ENCODE measurements around the gene DNAJB1.
A peak's percentile ranks its signal among the peaks of the same experiment; 100 is the strongest.

The DNAJB1 gene

DNA sequence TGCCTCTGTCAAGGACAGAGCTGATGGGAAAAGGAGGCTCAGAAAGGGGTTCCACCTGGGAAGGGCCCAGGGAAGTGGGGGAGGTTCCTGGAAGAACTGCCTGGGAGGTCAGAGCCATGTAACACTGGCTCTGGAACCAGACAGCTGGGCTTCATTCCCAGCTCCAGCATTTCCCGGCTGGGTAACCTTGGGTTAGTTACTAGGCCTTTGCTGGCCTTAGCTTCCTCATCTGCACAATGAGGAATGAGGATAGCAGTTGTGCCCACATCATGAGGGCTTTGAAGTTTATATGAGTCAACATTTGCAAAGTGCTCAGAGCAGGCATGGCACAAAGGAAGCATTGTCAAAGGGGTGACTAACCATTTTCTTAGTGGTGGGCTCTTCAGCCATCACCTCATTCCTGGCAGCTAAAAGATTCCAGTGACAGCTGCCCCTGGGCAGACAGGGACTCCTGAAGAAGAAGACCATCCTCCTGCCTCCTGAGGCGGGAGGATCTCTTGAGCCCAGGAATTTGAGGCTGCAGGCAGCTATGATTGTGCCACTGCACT is 1.7 kb upstream of the DNAJB1 start:
- no peaks in the 10 kb centered on the region for H3K9me3 Mint-ChIP-seq

DNA sequence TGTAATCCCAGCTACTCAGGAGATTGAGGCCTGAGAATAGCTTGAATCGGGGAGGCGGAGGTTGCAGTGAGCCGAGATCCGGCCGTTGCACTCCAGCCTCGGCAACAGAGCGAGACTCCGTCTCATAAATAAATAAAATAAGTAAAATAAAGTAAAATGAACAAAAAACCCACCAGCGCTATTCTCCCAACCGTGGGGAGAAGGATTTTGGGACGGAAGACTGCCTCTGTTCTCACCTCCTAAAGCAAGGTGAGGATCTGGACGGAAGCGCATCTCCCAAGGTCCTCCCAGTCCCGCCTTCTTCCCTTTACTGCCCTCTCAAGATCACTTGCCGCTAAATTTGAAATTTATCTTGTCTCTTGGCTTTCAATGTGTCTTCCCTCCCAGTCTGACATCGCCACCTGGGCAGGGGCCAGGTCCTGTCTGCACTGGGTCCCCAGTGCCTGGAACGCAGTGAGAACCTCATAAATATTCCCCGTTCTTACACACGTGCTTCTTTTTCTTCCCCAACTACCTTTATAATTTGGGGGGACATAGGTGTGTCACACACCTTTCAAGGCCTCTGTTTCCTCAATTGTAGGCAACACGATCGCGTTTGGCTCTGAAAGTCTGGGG is 1.2 kb upstream of the DNAJB1 start:
- Mint-ChIP-seq H3K27me3 (ENCODE audit: low read depth) (no peaks in the 10 kb centered on the region), H3K4me1 (ENCODE audit: low read depth) (peaks cover 64% of the 10 kb centered on the region), H3K36me3 (ENCODE audit: low read depth) (peaks cover 35% of the 10 kb centered on the region), H3K4me3 (peak overlapping the region; percentile 88), H3K9me3 (no peaks in the 10 kb centered on the region), H3K27ac (peak overlapping the region; percentile 78)
- no peak for DNase-seq (ENCODE audit: low spot score)

More for the DNA sequence above, 1.7 kb upstream of the DNAJB1 start:
- peaks cover 60% of the 10 kb centered on the region for H3K4me1 Mint-ChIP-seq (ENCODE audit: low read depth)
- H3K27ac Mint-ChIP-seq = peak overlapping the region; percentile 78
- peak overlapping the region; percentile 88 for H3K4me3 Mint-ChIP-seq
- H3K36me3 Mint-ChIP-seq (ENCODE audit: low read depth) = peaks cover 29% of the 10 kb centered on the region
- DNase-seq (ENCODE audit: low spot score) = no peak
- no peaks in the 10 kb centered on the region for H3K27me3 Mint-ChIP-seq (ENCODE audit: low read depth)

DNA sequence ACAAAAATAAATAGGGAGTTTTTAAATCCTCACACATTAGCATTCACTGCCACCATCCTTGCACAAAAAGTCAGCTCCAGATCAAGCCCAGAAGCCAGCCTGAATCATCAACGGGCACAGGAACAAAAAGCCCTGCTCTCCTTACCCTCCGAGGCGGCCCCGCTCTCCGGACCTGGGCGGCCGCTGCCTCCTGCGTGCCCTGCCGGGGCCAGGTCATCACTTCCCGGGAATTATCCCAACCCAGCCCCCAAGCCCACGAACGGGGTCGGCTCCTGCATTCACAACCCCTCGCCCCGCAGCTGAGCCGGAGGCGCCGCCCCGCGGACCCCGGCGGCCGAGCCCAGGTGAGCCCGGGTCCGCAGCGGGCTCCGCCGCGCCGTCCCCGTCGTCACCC is 754 bp downstream of the DNAJB1 start:
- peak overlapping the region; percentile 96 for H3K4me3 Mint-ChIP-seq
- no peaks in the 10 kb centered on the region for H3K27me3 Mint-ChIP-seq (ENCODE audit: low read depth)
- no peak for DNase-seq (ENCODE audit: low spot score)
- peaks cover 56% of the 10 kb centered on the region for H3K4me1 Mint-ChIP-seq (ENCODE audit: low read depth)
- peak overlapping the region; percentile 92 for H3K27ac Mint-ChIP-seq
- no peaks in the 10 kb centered on the region for H3K9me3 Mint-ChIP-seq
- H3K36me3 Mint-ChIP-seq (ENCODE audit: low read depth) = peaks cover 41% of the 10 kb centered on the region

DNA sequence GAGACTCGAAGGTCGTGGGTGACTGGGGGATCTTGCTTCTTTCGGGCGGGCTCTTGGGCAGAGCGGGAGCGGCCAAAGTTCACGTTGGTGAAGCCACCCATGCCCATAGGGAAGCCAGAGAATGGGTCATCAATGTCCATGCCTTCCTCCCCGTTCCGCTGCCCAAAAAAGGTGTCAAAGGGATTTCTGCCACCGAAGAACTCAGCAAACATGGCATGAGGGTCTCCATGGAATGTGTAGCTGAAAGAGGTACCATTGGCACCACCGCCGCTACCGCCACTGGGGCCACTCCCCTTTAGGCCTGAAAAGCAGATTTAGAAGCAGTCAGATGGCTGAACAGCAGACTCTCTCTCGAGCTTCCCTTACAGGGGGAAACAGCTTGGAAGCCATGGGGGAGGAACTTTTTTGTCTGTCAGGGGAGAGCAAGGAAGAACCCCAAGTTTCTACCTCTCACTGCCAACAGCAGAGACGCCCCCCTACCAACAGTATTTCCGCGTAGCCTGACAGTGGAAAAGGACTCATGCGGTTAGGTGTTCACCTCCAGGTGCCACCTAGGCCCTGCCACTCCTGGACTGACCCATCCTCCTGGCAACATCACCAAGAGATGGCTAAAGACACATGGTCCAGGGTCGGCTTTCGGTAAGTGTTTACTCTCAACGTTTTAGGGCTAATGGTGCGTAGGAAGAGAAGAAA is 1.3 kb downstream of the DNAJB1 start:
- peaks cover 50% of the 10 kb centered on the region for H3K4me1 Mint-ChIP-seq (ENCODE audit: low read depth)
- H3K27ac Mint-ChIP-seq = peak overlapping the region; percentile 92
- DNase-seq (ENCODE audit: low spot score) = no peak
- peaks cover 41% of the 10 kb centered on the region for H3K36me3 Mint-ChIP-seq (ENCODE audit: low read depth)
- peak overlapping the region; percentile 96 for H3K4me3 Mint-ChIP-seq
- H3K27me3 Mint-ChIP-seq (ENCODE audit: low read depth) = no peaks in the 10 kb centered on the region
- no peaks in the 10 kb centered on the region for H3K9me3 Mint-ChIP-seq

DNA sequence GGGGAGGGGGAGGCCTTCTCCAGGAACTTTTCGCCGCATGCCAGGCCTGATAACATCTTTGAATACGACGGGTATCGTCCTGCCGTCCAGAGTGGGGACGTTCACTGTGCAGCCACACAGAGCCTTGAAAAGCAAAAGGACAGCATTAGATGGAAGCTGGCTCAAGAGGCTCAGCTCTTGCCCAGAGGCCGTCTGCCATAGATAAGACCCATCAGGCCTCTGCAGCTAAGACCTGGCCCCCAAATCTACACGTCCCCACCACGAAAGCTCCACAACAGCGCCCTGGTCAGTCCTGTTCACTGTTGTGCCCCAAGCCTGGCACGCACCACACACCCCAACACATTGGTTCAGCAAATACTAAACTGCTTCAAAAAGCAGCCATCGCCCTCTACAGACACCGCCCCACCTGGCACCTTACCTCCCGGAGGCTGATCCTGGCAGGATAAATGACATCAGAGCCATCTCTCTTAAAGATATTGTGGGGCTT is 2.1 kb downstream of the DNAJB1 start:
- peak overlapping the region; percentile 96 for H3K4me3 Mint-ChIP-seq
- no peaks in the 10 kb centered on the region for H3K27me3 Mint-ChIP-seq (ENCODE audit: low read depth)
- H3K27ac Mint-ChIP-seq = peak overlapping the region; percentile 92
- peaks cover 41% of the 10 kb centered on the region for H3K36me3 Mint-ChIP-seq (ENCODE audit: low read depth)
- H3K4me1 Mint-ChIP-seq (ENCODE audit: low read depth) = peaks cover 47% of the 10 kb centered on the region
- H3K9me3 Mint-ChIP-seq = no peaks in the 10 kb centered on the region
- DNase-seq (ENCODE audit: low spot score) = no peak

GRCh38 chr19:14515501-14516047 is 2.6 kb downstream of the DNAJB1 start:
- DNase-seq (ENCODE audit: low spot score) = no peak
- Mint-ChIP-seq H3K4me3 (peak overlapping the region; percentile 96), H3K9me3 (no peaks in the 10 kb centered on the region), H3K36me3 (ENCODE audit: low read depth) (peaks cover 41% of the 10 kb centered on the region), H3K27me3 (ENCODE audit: low read depth) (no peaks in the 10 kb centered on the region), H3K27ac (peak overlapping the region; percentile 13), H3K4me1 (ENCODE audit: low read depth) (peaks cover 49% of the 10 kb centered on the region)

DNA sequence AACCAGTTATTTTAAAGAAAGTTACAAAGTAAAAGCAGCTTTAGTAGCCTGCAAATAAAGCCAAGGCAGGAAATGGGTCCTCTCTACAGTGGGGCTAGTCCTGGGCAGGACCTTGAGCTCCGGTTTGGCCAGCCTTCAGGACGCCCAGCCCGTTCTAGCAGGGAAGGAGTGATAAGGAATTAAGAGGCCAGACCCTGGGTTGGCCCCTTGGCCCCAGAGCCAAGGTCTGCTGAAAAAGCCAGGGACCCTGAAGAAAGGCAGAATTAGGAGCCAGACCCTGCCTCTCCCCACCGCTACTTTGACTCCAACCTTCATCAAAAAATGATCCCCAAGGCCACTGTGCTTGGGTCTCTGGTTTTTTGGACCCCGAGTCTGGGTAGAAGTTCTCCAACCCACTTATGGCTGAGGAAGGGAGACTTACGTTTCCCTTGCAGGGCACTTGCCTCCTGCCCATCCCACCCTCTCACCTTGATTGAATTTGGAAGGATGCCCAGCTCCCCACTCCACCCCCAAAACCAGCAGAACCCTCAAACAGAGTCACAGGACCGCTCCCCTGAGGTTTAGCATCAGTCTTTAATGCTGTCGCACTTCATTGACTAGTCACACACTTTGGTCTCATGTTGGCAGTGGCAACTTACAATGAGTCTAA is 3.9 kb downstream of the DNAJB1 start:
- peaks cover 39% of the 10 kb centered on the region for H3K36me3 Mint-ChIP-seq (ENCODE audit: low read depth)
- H3K9me3 Mint-ChIP-seq = no peaks in the 10 kb centered on the region
- DNase-seq (ENCODE audit: low spot score) = no peak
- H3K27me3 Mint-ChIP-seq (ENCODE audit: low read depth) = no peaks in the 10 kb centered on the region
- H3K27ac Mint-ChIP-seq = peak overlapping the region; percentile 19
- H3K4me3 Mint-ChIP-seq = peak overlapping the region; percentile 96
- H3K4me1 Mint-ChIP-seq (ENCODE audit: low read depth) = peaks cover 45% of the 10 kb centered on the region

DNA sequence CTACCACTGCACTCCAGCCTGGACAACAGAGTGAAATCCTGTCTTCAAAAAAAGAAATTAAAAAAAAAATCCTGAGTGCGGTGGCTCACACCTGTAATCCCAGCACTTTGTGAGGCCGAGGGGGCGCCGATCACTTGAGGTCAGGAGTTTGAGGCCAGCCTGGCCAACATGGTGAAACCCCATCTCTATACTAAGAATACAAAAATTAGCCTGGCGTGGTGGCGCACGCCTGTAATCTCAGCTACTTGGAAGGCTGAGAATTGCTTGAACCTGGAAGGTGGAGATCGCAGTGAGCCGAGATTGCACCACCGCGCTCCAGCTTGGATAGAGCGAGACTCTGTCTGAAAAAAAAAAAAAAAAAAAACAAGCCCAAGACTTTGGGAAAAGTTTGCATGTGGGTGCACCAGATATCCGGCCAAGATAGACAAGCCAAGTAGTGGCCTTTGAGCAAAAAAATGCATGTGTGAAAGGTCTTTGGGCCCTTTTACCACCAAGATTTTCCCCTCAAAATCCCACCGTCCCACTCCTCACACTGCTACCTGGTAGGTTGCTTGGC is 5.7 kb downstream of the DNAJB1 start:
- H3K36me3 Mint-ChIP-seq (ENCODE audit: low read depth) = peaks cover 36% of the 10 kb centered on the region
- peaks cover 48% of the 10 kb centered on the region for H3K4me1 Mint-ChIP-seq (ENCODE audit: low read depth)
- no peak overlapping the region for H3K4me3 Mint-ChIP-seq
- H3K9me3 Mint-ChIP-seq = no peaks in the 10 kb centered on the region
- DNase-seq (ENCODE audit: low spot score) = no peak
- no peaks in the 10 kb centered on the region for H3K27me3 Mint-ChIP-seq (ENCODE audit: low read depth)
- no peak overlapping the region for H3K27ac Mint-ChIP-seq

GRCh38 chr19:14511229-14511593 is 7.0 kb downstream of the DNAJB1 start:
- Mint-ChIP-seq H3K27ac (no peak overlapping the region), H3K9me3 (no peaks in the 10 kb centered on the region), H3K4me3 (no peak overlapping the region), H3K4me1 (ENCODE audit: low read depth) (peaks cover 50% of the 10 kb centered on the region), H3K36me3 (ENCODE audit: low read depth) (peaks cover 24% of the 10 kb centered on the region), H3K27me3 (ENCODE audit: low read depth) (no peaks in the 10 kb centered on the region)
- DNase-seq (ENCODE audit: low spot score) = no peak

- peaks cover 48% of the 10 kb centered on the region for H3K4me1 Mint-ChIP-seq (ENCODE audit: low read depth)
- H3K27ac Mint-ChIP-seq = no peak overlapping the region
Observed at GRCh38 chr19:14510311-14511228, 7.6 kb downstream of the DNAJB1 start.

DNA sequence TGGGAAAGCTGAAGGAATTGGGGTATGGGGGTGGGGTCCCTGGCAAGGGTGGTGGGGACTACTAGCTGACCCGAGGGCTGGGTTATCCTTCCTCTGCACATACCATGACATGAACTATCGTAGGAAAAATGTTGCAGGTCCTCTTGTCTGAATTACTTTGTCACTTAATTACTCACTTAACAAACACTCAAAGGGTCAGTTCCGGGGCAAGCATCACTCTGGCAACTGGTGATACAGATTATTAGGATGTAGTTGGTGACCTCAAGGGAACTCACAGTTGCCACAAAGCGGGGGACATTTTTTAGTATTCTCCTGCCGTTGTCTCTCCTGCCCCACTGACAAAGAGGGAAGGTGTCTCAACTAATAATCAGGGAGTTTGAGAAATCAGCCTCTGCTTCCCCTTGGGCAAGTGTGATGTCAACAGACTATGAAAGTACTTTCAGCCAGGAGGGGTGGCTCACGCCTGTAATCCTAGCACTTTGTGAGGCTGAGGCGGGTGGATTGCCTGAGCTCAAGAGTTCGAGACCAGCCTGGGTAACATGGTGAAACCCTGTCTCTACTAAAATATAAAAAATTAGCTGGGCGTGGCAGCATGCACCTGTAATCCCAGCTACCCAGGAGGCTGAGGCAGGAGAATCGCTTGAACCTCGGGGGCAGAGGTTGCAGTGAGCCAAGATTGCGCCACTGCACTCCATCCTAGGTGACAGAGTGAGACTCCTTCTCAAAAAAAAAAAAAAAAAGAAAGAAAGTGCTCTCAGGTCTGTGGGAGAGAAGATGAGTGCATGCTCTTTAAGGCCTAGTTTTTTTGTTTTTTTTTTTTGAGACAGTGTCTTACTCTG is 10.3 kb downstream of the DNAJB1 start:
- DNase-seq (ENCODE audit: low spot score) = no peak
- Mint-ChIP-seq H3K9me3 (no peaks in the 10 kb centered on the region), H3K27ac (peak overlapping the region; percentile 90), H3K27me3 (ENCODE audit: low read depth) (peaks cover 4% of the 10 kb centered on the region), H3K36me3 (ENCODE audit: low read depth) (no peaks in the 10 kb centered on the region), H3K4me3 (peak overlapping the region; percentile 61), H3K4me1 (ENCODE audit: low read depth) (peaks cover 38% of the 10 kb centered on the region)

More at GRCh38 chr19:14510311-14511228, 7.6 kb downstream of the DNAJB1 start:
- H3K9me3 Mint-ChIP-seq = no peaks in the 10 kb centered on the region
- no peak for DNase-seq (ENCODE audit: low spot score)
- H3K27me3 Mint-ChIP-seq (ENCODE audit: low read depth) = no peaks in the 10 kb centered on the region
- H3K4me3 Mint-ChIP-seq = no peak overlapping the region
- peaks cover 18% of the 10 kb centered on the region for H3K36me3 Mint-ChIP-seq (ENCODE audit: low read depth)

DNA sequence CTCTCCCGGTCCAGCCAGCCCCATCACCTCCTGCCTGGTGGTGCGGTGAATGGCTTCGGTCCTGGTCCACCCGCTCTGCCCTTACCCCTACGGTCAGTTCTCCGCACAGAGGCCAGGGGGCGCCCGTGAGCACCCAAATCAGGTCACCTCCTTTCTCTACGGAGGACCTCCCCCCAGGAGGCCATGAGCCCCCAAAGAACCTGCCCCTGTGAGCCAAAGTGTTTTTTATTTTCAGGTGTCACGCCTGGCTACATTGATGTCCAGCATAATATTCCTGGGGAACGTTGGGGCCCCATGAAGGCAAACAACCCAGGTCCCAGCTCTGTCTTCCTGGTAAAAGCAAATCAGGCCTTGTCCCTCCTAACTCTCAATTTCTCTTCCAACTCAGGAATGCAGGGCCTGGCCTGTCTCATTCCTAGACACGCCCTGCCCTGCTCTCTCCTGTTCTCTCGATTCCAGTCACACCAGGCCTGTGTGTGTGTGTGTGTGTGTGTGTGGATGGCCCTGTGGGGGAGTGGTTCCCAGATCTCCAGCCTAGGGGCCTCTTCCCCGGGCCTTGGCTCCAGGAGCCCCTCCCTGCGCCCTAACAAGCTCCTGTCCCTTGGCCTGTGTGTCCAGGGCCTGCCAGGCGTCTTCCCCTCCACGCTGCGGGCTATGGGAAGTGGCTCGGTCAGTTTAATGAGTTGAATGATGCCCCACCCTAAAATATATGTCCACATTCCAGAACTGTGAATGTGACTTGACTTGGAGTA is 12.5 kb downstream of the DNAJB1 start:
- peak; percentile 58 for DNase-seq (ENCODE audit: low spot score)
- H3K27me3 Mint-ChIP-seq (ENCODE audit: low read depth) = peaks cover 6% of the 10 kb centered on the region
- H3K4me3 Mint-ChIP-seq = no peak overlapping the region
- H3K4me1 Mint-ChIP-seq (ENCODE audit: low read depth) = peaks cover 33% of the 10 kb centered on the region
- H3K9me3 Mint-ChIP-seq = no peaks in the 10 kb centered on the region
- peak overlapping the region; percentile 90 for H3K27ac Mint-ChIP-seq
- no peaks in the 10 kb centered on the region for H3K36me3 Mint-ChIP-seq (ENCODE audit: low read depth)
